ENCODE measurements around the gene SPARCL1. TPM values are rescaled to one million over a fixed set of nuclear protein-coding genes. Genes with fewer than 3 reads are reported as not detected.

The SPARCL1 gene
- polyA plus RNA-seq, 1 of the 3 experiments (the other 2 are of a cell fraction), result not detected

GRCh38 chr4:87541521-87541920 lies 12.3 kb upstream of the SPARCL1 start:
- no peak overlapping the region for H2AFZ ChIP-seq (ENCODE audit: low read depth)
- no peaks in the 10 kb centered on the region for H4K20me1 ChIP-seq (ENCODE audit: insufficient read depth)
- H3K9ac ChIP-seq, result no peak overlapping the region
- POLR2A ChIA-PET, result no interaction called here
- 46% methylated on average over 4 of the region's 4 CpGs for WGBS (ENCODE audit: low lambda C conversion rate)
- CTCF ChIA-PET, result interaction anchor here (0.6 to 2.0 kb wide), 5 partner anchors 44 to 678 kb away, joined by 3 to 6 read pairs (median 3); no protein-coding TSS in a partner anchor
- no peak overlapping the region for H3K4me2 ChIP-seq
- H3K4me1 ChIP-seq (ENCODE audit: control insufficient read depth in 1 of 2, insufficient read depth in 2 of 2, low read depth in 1 of 2, low read length in 1 of 2), result no peaks in the 10 kb centered on the region
- H3K27me3 ChIP-seq (ENCODE audit: insufficient read depth), result no peaks in the 10 kb centered on the region
- peaks cover 5% of the 10 kb centered on the region for H3F3A ChIP-seq (replicated peaks; ENCODE audit: insufficient read depth)
- H3K36me3 ChIP-seq (replicated peaks in 1 of 2; ENCODE audit: control insufficient read depth in 1 of 2, insufficient read depth in 2 of 2, low read length in 1 of 2), result no peaks in the 10 kb centered on the region
- DNase-seq, result no peak
- no peak overlapping the region for H3K4me3 ChIP-seq (ENCODE audit: low read depth in 2 of 2, low read length in 1 of 2)
- H3K9me2 ChIP-seq, result no peaks in the 10 kb centered on the region
- no peak overlapping the region for H3K27ac ChIP-seq (ENCODE audit: low read depth in 2 of 2, low read length in 1 of 2)
- no peaks in the 10 kb centered on the region for H3K79me2 ChIP-seq (ENCODE audit: insufficient read depth)
- TF ChIP-seq EZH2phosphoT487 (IDR thresholded peaks at IDR 0.05; ENCODE audit: borderline replicate concordance, low read depth), result no peak
- no peak for TF ChIP-seq FOXJ3 (CRISPR knock-in tag; IDR thresholded peaks at IDR 0.05)
- TF ChIP-seq EP300 (IDR thresholded peaks at IDR 0.05; ENCODE audit: borderline replicate concordance in 1 of 2, low read depth in 1 of 2, low read length in 1 of 2), result no peak
- H3K9me3 ChIP-seq, result no peaks in the 10 kb centered on the region

- H3F3A ChIP-seq (replicated peaks; ENCODE audit: insufficient read depth), result peaks cover 5% of the 10 kb centered on the region
- TF ChIP-seq PBX3 (IDR thresholded peaks at IDR 0.05), result no peak
- H3K9me2 ChIP-seq, result no peaks in the 10 kb centered on the region
- WGBS (ENCODE audit: low lambda C conversion rate), result 80% methylated on average over 15 of the region's 15 CpGs
- no peak overlapping the region for H3K27ac ChIP-seq (ENCODE audit: low read depth in 2 of 2, low read length in 1 of 2)
- H3K4me2 ChIP-seq, result no peak overlapping the region
- no peak overlapping the region for H3K4me3 ChIP-seq (ENCODE audit: low read depth in 2 of 2, low read length in 1 of 2)
- no peaks in the 10 kb centered on the region for H3K36me3 ChIP-seq (replicated peaks in 1 of 2; ENCODE audit: control insufficient read depth in 1 of 2, insufficient read depth in 2 of 2, low read length in 1 of 2)
- POLR2A ChIA-PET, result no interaction called here
- H4K20me1 ChIP-seq (ENCODE audit: insufficient read depth), result no peaks in the 10 kb centered on the region
- no peaks in the 10 kb centered on the region for H3K9me3 ChIP-seq
- no peaks in the 10 kb centered on the region for H3K27me3 ChIP-seq (ENCODE audit: insufficient read depth)
- DNase-seq, result no peak
- H2AFZ ChIP-seq (ENCODE audit: low read depth), result no peak overlapping the region
- H3K79me2 ChIP-seq (ENCODE audit: insufficient read depth), result no peaks in the 10 kb centered on the region
- no peaks in the 10 kb centered on the region for H3K4me1 ChIP-seq (ENCODE audit: control insufficient read depth in 1 of 2, insufficient read depth in 2 of 2, low read depth in 1 of 2, low read length in 1 of 2)
- H3K9ac ChIP-seq, result no peak overlapping the region
- CTCF ChIA-PET, result interaction anchor here (0.5 to 2.0 kb wide), 4 partner anchors 110 to 679 kb away, joined by 3 to 6 read pairs (median 3); no protein-coding TSS in a partner anchor
Observed at GRCh38 chr4:87540146-87541058, 11.2 kb upstream of the SPARCL1 start.

- H2AFZ ChIP-seq (ENCODE audit: low read depth), result no peak overlapping the region
- no peaks in the 10 kb centered on the region for H3K27me3 ChIP-seq (ENCODE audit: insufficient read depth)
- no peak overlapping the region for H3K4me2 ChIP-seq
- WGBS (ENCODE audit: low lambda C conversion rate), result 35% methylated on average over 1 of the region's 1 CpG
- H3K9me3 ChIP-seq, result no peaks in the 10 kb centered on the region
- no peak overlapping the region for H3K27ac ChIP-seq (ENCODE audit: low read depth in 2 of 2, low read length in 1 of 2)
- CTCF ChIA-PET, result no interaction called here
- no peaks in the 10 kb centered on the region for H3K79me2 ChIP-seq (ENCODE audit: insufficient read depth)
- no peaks in the 10 kb centered on the region for H3K36me3 ChIP-seq (replicated peaks in 1 of 2; ENCODE audit: control insufficient read depth in 1 of 2, insufficient read depth in 2 of 2, low read length in 1 of 2)
- H4K20me1 ChIP-seq (ENCODE audit: insufficient read depth), result no peaks in the 10 kb centered on the region
- POLR2A ChIA-PET, result no interaction called here
- H3K9ac ChIP-seq, result no peak overlapping the region
- no peak overlapping the region for H3K4me3 ChIP-seq (ENCODE audit: low read depth in 2 of 2, low read length in 1 of 2)
- DNase-seq, result no peak
- H3K4me1 ChIP-seq (ENCODE audit: control insufficient read depth in 1 of 2, insufficient read depth in 2 of 2, low read depth in 1 of 2, low read length in 1 of 2), result peaks cover 0 to 10% of the 10 kb centered on the region in 2 experiments; a peak in 2 of 4 replicates
- no peaks in the 10 kb centered on the region for H3F3A ChIP-seq (replicated peaks; ENCODE audit: insufficient read depth)
- no peaks in the 10 kb centered on the region for H3K9me2 ChIP-seq
- TF ChIP-seq RAD21 (IDR thresholded peaks at IDR 0.05; ENCODE audit: low read length), result no peak
- TF ChIP-seq FOXM1 (IDR thresholded peaks at IDR 0.05; ENCODE audit: low read depth), result no peak
- no peak for TF ChIP-seq CTCF (IDR thresholded peaks at IDR 0.05)
- no peak for TF ChIP-seq ZBTB33 (IDR thresholded peaks at IDR 0.05; ENCODE audit: borderline replicate concordance, low read depth)
- TF ChIP-seq RCOR1 (IDR thresholded peaks at IDR 0.05; ENCODE audit: low read length), result no peak
- no peak for TF ChIP-seq ELF1 (IDR thresholded peaks at IDR 0.05)
- no peak for TF ChIP-seq REST (IDR thresholded peaks at IDR 0.05; ENCODE audit: low read depth, low read length)
Observed at GRCh38 chr4:87532907-87533306, 3.7 kb upstream of the SPARCL1 start.
